ENCODE measurements around the gene VPS11. TPM values are rescaled to one million over a fixed set of nuclear protein-coding genes. Genes with fewer than 3 reads are reported as not detected.

VPS11 gene
- total RNA-seq, 4 donors from 2014 or later: 16.5 to 25.9 (median 20.3) TPM

DNA sequence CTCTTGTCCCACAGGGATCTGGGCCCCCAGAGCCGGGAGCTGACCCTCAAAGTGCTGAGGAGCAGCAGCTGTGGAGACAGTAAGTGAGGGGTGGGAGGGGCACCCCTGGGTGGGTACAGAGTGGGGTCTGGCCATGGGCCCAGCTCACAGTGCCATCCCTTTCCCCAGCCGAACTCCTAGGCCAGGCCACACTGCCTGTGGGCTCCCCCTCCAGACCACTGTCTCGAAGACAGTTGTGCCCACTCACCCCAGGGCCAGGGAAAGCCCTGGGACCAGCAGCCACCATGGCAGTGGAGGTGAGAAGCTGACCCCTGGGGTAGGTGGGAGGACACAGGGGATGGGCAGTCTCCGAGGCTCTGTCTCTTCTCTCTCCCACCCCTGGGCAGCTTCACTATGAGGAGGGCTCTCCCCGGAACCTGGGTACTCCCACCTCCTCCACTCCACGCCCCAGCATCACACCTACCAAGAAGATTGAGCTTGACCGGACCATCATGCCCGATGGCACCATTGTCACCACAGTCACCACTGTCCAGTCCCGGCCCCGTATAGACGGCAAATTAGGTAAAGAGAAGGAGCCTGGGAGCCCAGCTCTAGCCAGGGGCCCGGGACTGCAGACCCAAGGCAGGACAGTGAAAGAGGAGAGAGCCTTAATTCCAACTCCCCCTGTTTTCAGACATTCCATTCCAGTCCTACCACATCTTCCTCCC, 44.8 kb downstream of the VPS11 start:
- Histone ChIP-seq H3K9me3 (no peaks in the 10 kb centered on the region), H3K27me3 (no peaks in the 10 kb centered on the region), H3K36me3 (peaks cover 0 to 59% of the 10 kb centered on the region in 2 donors), H3K27ac (no peak overlapping the region), H3K4me1 (peaks cover 14 to 15% of the 10 kb centered on the region in 2 donors), H3K4me3 (no peak overlapping the region)
- no peak for ATAC-seq
- no peak for DNase-seq
- in situ Hi-C loops (cut with MboI; ENCODE audit: low sequenced_read_pairs in 4 of 4) (no loop called here), intact Hi-C loops (cut with DNase I; ENCODE audit: low total_unique reads) (no loop called here)
- no peak for TF ChIP-seq POLR2A (IDR thresholded peaks at IDR 0.05)
- no peak for TF ChIP-seq CTCF (IDR thresholded peaks at IDR 0.05 in 4 of 5, conservative IDR thresholded peaks at IDR 0.05 in 1 of 5)

DNA sequence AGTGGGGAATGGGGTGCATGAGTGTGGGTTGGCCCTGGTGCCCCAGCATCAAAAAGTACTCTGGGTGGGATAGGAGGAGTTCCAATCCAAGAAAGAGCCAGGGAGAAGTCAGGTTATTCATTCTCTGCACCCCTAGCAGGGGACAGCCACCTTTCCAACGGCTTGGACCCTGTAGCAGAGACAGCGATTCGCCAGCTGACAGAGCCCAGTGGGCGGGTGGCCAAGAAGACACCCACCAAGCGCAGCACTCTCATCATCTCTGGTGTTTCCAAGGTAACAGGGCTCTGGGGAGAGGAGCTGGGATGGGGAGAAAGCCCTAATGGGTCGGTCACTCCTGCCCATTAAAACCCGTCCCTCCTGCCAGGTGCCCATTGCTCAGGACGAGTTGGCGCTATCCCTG, 46.1 kb downstream of the VPS11 start:
- no peak for DNase-seq
- TF ChIP-seq CTCF (IDR thresholded peaks at IDR 0.05 in 4 of 5, conservative IDR thresholded peaks at IDR 0.05 in 1 of 5) (no peak), POLR2A (IDR thresholded peaks at IDR 0.05) (no peak)
- Histone ChIP-seq H3K4me3 (no peak overlapping the region), H3K4me1 (peaks cover 5% of the 10 kb centered on the region in 2 donors), H3K27me3 (no peaks in the 10 kb centered on the region), H3K9me3 (no peaks in the 10 kb centered on the region), H3K27ac (no peak overlapping the region), H3K36me3 (peaks cover 0 to 59% of the 10 kb centered on the region in 2 donors)
- in situ Hi-C loops (cut with MboI; ENCODE audit: low sequenced_read_pairs in 4 of 4): no loop called here
- intact Hi-C loops (cut with DNase I; ENCODE audit: low total_unique reads): no loop called here
- no peak for ATAC-seq

DNA sequence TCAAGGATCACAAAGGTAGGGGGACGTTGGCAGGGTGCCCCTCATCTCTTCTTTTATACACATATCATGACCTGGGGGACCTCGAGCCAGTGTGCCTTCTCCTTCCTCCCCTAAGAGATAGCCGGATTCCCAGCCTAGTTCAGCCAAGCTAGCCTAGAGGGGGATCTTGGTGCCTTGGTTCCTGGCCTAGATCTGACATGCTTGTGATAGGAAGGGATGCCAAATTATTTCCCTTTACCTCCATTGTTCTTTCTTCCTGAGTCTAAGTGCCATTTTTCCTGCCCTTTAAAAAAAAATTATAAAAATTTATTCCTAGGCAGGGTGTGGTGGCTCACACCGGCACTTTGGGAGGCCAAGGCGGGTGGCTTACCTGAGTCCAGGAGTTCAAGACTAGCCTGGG, 46.7 kb downstream of the VPS11 start:
- in situ Hi-C loops (cut with MboI; ENCODE audit: low sequenced_read_pairs in 4 of 4): no loop called here
- H3K27ac ChIP-seq: no peak overlapping the region
- no peak for TF ChIP-seq CTCF (IDR thresholded peaks at IDR 0.05 in 4 of 5, conservative IDR thresholded peaks at IDR 0.05 in 1 of 5)
- no peak for TF ChIP-seq POLR2A (IDR thresholded peaks at IDR 0.05)
- intact Hi-C loops (cut with DNase I; ENCODE audit: low total_unique reads): no loop called here
- no peaks in the 10 kb centered on the region for H3K9me3 ChIP-seq
- peaks cover 0 to 59% of the 10 kb centered on the region in 2 donors for H3K36me3 ChIP-seq
- H3K4me3 ChIP-seq: no peak overlapping the region
- no peaks in the 10 kb centered on the region for H3K27me3 ChIP-seq
- no peaks in the 10 kb centered on the region for H3K4me1 ChIP-seq
- no peak for DNase-seq
- ATAC-seq: no peak

GRCh38 chr11:119115484-119116234, 48.0 kb downstream of the VPS11 start:
- Histone ChIP-seq H3K4me1 (peaks cover 1 to 3% of the 10 kb centered on the region in 2 donors), H3K36me3 (peaks cover 0 to 59% of the 10 kb centered on the region in 2 donors), H3K27me3 (no peaks in the 10 kb centered on the region), H3K4me3 (no peak overlapping the region), H3K27ac (no peak overlapping the region), H3K9me3 (no peaks in the 10 kb centered on the region)
- intact Hi-C loops (cut with DNase I; ENCODE audit: low total_unique reads): no loop called here
- TF ChIP-seq CTCF (IDR thresholded peaks at IDR 0.05 in 4 of 5, conservative IDR thresholded peaks at IDR 0.05 in 1 of 5) (no peak), POLR2A (IDR thresholded peaks at IDR 0.05) (no peak)
- ATAC-seq (no peak), DNase-seq (peak; percentile 30 to 35)
- in situ Hi-C loops (cut with MboI; ENCODE audit: low sequenced_read_pairs in 4 of 4): no loop called here
